HCT116 (cell line): ENCODE data around the gene BLACAT1. TPM values are rescaled to one million over a fixed set of nuclear protein-coding genes. Genes with fewer than 3 reads are reported as not detected.

Source experiments
- ATAC-seq: fragments of 200-7000 bp; cut with Tn5 transposase; 2 replicates; pipeline ENCODE4 v1.9.1; 2020; ENCODE audit warnings: mild to moderate bottlenecking, moderate library complexity
- BruUV-seq: library from RNA; stranded (reverse); fragments of 400-500 nt; replicated peaks from 2 replicates; lab custom pipeline; 2021; lab: Mats Ljungman, UMichigan
- CTCF ChIA-PET: fragments of 300-600 bp; sonication (Branson Sonifier 250); formaldehyde crosslinking; loops from one replicate; lab custom pipeline; 2021; ENCODE audit warnings: antibody characterized with exemption; lab: Charles Lee
- POLR2A ChIA-PET: fragments of 300-600, 350-600 bp; sonication (Branson Sonifier 250); formaldehyde crosslinking; loops from one replicate; lab custom pipeline; 2021; ENCODE audit warnings: antibody characterized with exemption; lab: Charles Lee
- RAD21 ChIA-PET, 2 experiments: fragments of 300-600 bp; sonication (Branson Sonifier 250); formaldehyde crosslinking; loops; one replicate each; lab custom pipeline; 2023; ENCODE audit warnings: low total read pairs in 2 of 2; ENCODE audit not compliant: uncharacterized antibody in 2 of 2, unreplicated experiment in 2 of 2, low non-redundant PET in 1 of 2; lab: Charles Lee
- DNase-seq: peaks from one replicate; pipeline ENCODE4 v3.0.0-alpha.2; 2010; ENCODE audit warnings: low read depth, low spot score
- H2AFZ ChIP-seq: fragments of 200-600 bp; shearing (Covaris generic), sonication (generic); 2 replicates; pipeline ENCODE4 v1.6.1; 2017; ENCODE audit warnings: low read depth, mixed run types, mixed read lengths, antibody characterized with exemption, low read length; ENCODE audit not compliant: poor library complexity, severe bottlenecking
- H3K27ac ChIP-seq: 2 replicates; pipeline ENCODE4 v1.5.1; 2012; ENCODE audit warnings: low read depth, low read length
- H3K27me3 ChIP-seq: fragments of 200-600 bp; sonication (generic); 2 replicates; pipeline ENCODE4 v1.6.1; 2016; ENCODE audit warnings: mixed run types, low read length, mixed read lengths; ENCODE audit not compliant: insufficient read depth
- H3K36me3 ChIP-seq, 2 experiments: fragments of 200-500 bp in 1 of 2; fragments of 200-600 bp in 1 of 2; sonication (Bioruptor generic) in 1 of 2; sonication (generic) in 1 of 2; 2 replicates each; pipeline versions ENCODE4 v1.5.1 to v1.6.1; 2014 to 2016; ENCODE audit warnings: low read length in 2 of 2, inconsistent platforms in 1 of 2, mixed read lengths in 1 of 2, mixed run types in 1 of 2; ENCODE audit not compliant: insufficient read depth in 2 of 2, control insufficient read depth in 1 of 2
- H3K4me1 ChIP-seq, 2 experiments: fragments of 200-600 bp in 1 of 2; sonication (generic) in 1 of 2; 2 replicates each; pipeline versions ENCODE4 v1.5.1 to v1.6.1; 2012 to 2017; ENCODE audit warnings: low read length in 2 of 2, inconsistent platforms in 1 of 2, mild to moderate bottlenecking in 1 of 2, mixed read lengths in 1 of 2, mixed run types in 1 of 2, moderate library complexity in 1 of 2; ENCODE audit not compliant: insufficient read depth in 2 of 2, control insufficient read depth in 1 of 2
- H3K4me2 ChIP-seq: fragments of 200-600 bp; sonication (generic); 2 replicates; pipeline ENCODE4 v1.6.1; 2017; ENCODE audit warnings: mixed run types, low read length, mixed read lengths
- H3K4me3 ChIP-seq, 2 experiments: fragments of 200-600 bp in 1 of 2; sonication (generic) in 1 of 2; replicated peaks in 1 of 2; 2 replicates each; pipeline ENCODE4 v1.5.1; 2011 to 2016; ENCODE audit warnings: low read length in 2 of 2, control low read depth in 1 of 2, low read depth in 1 of 2, mild to moderate bottlenecking in 1 of 2, mixed read lengths in 1 of 2, mixed run types in 1 of 2
- H3K79me2 ChIP-seq: fragments of 200-600 bp; sonication (generic); 2 replicates; pipeline ENCODE4 v1.6.1; 2017; ENCODE audit warnings: mild to moderate bottlenecking, mixed run types, low read length, moderate library complexity, mixed read lengths; ENCODE audit not compliant: insufficient read depth
- H3K9ac ChIP-seq: fragments of 200-600 bp; sonication (generic); 2 replicates; pipeline ENCODE4 v1.6.1; 2016; ENCODE audit warnings: low read length, mixed read lengths
- H3K9me2 ChIP-seq: fragments of 200-600 bp; sonication (generic), shearing (Covaris generic); 2 replicates; pipeline ENCODE4 v1.6.1; 2017; ENCODE audit warnings: mixed run types, mild to moderate bottlenecking, moderate library complexity; ENCODE audit not compliant: insufficient read depth
- H3K9me3 ChIP-seq, 2 experiments: fragments of 200-500 bp in 1 of 2; fragments of 200-600 bp in 1 of 2; sonication (Bioruptor generic) in 1 of 2; sonication (generic) in 1 of 2; 2 replicates each; pipeline ENCODE4 v1.6.1; 2014 to 2017; ENCODE audit warnings: low read length in 2 of 2, mixed read lengths in 2 of 2, inconsistent platforms in 1 of 2, low read depth in 1 of 2, mild to moderate bottlenecking in 1 of 2, mixed run types in 1 of 2, moderate library complexity in 1 of 2; ENCODE audit not compliant: control insufficient read depth in 1 of 2, insufficient read depth in 1 of 2
- H4K20me1 ChIP-seq: fragments of 200-600 bp; sonication (generic), shearing (Covaris generic); 2 replicates; pipeline ENCODE4 v1.6.1; 2017; ENCODE audit warnings: mixed run types, mild to moderate bottlenecking, moderate library complexity; ENCODE audit not compliant: insufficient read depth
- CBX3 ChIP-seq: IDR thresholded peaks from 2 replicates; pipeline ENCODE4 v1.6.1; 2012; ENCODE audit warnings: low read depth
- CEBPB ChIP-seq: IDR thresholded peaks from 2 replicates; pipeline ENCODE4 v1.6.1; 2012; ENCODE audit warnings: low read depth
- EGR1 ChIP-seq: IDR thresholded peaks from 2 replicates; pipeline ENCODE4 v1.6.1; 2012; ENCODE audit warnings: low read depth
- ELF1 ChIP-seq: IDR thresholded peaks from 2 replicates; pipeline ENCODE4 v1.6.1; 2012; ENCODE audit warnings: low read depth, borderline replicate concordance
- EZH2 ChIP-seq: fragments of 200-600 bp; sonication (generic); IDR thresholded peaks from 2 replicates; pipeline ENCODE4 v1.6.1; 2017; ENCODE audit warnings: antibody characterized with exemption, mixed run types
- EZH2phosphoT487 ChIP-seq: fragments of 200-600 bp; IDR thresholded peaks from 2 replicates; pipeline ENCODE4 v1.6.1; 2018; ENCODE audit warnings: antibody characterized with exemption, borderline replicate concordance
- FOSL1 ChIP-seq: IDR thresholded peaks from 2 replicates; pipeline ENCODE4 v1.6.1; 2012; ENCODE audit warnings: low read depth
- POLR2AphosphoS5 ChIP-seq: IDR thresholded peaks from 2 replicates; pipeline ENCODE4 v1.6.1; 2011; ENCODE audit warnings: mild to moderate bottlenecking, low read depth, low read length, moderate library complexity
- RAD21 ChIP-seq: IDR thresholded peaks from 2 replicates; pipeline ENCODE4 v1.6.1; 2012; ENCODE audit warnings: low read depth, mild to moderate bottlenecking
- REST ChIP-seq: IDR thresholded peaks from 2 replicates; pipeline ENCODE4 v1.6.1; 2012; ENCODE audit warnings: low read depth
- SIN3A ChIP-seq: IDR thresholded peaks from 2 replicates; pipeline ENCODE4 v1.6.1; 2012; ENCODE audit warnings: low read depth
- SP1 ChIP-seq: IDR thresholded peaks from 2 replicates; pipeline ENCODE4 v1.6.1; 2012; ENCODE audit warnings: low read depth
- SRF ChIP-seq: IDR thresholded peaks from 2 replicates; pipeline ENCODE4 v1.6.1; 2012; ENCODE audit warnings: low read depth
- TCF7L2 ChIP-seq: IDR thresholded peaks from 2 replicates; pipeline ENCODE4 v1.7.0; 2011; ENCODE audit warnings: borderline replicate concordance, inconsistent platforms; ENCODE audit not compliant: insufficient read depth, insufficient read length; ENCODE audit errors: extremely low read depth
- YY1 ChIP-seq: IDR thresholded peaks from 2 replicates; pipeline ENCODE4 v1.6.1; 2011; ENCODE audit warnings: low read length, low read depth, moderate library complexity, mild to moderate bottlenecking; ENCODE audit not compliant: insufficient replicate concordance; ENCODE audit errors: extremely low read depth
- ZFX ChIP-seq: fragments of 450-650 bp; IDR thresholded peaks from 2 replicates; pipeline ENCODE4 v1.6.1; 2017
- ZNF274 ChIP-seq: fragments of 200-500 bp; sonication (Bioruptor generic); IDR thresholded peaks from 2 replicates; pipeline ENCODE4 v1.6.1; 2014; ENCODE audit warnings: mild to moderate bottlenecking, low read depth, low read length, inconsistent platforms
- intact Hi-C: fragments of 100-400 bp; cut with micrococcal nuclease; formaldehyde crosslinking; loops from 2 replicates; pipeline ENCODE4 v1.10.0; 2022
- total RNA-seq: library from RNA; stranded (reverse); gene quantifications from one replicate; pipeline ENCODE4 v1.2.1, GENCODE V29; 2021; ENCODE audit not compliant: unreplicated experiment
- TF ChIP-seq, protein P1 (sequence below): IDR thresholded peaks from 2 replicates; pipeline ENCODE4 v1.6.1; 2011; ENCODE audit warnings: mild to moderate bottlenecking, low read length, moderate library complexity; ENCODE audit not compliant: insufficient replicate concordance; ENCODE audit errors: extremely low read depth
- TF ChIP-seq, protein P2 (sequence below): IDR thresholded peaks from 2 replicates; pipeline ENCODE4 v1.6.1; 2012
- TF ChIP-seq, protein P3 (sequence below): IDR thresholded peaks from 2 replicates; pipeline ENCODE4 v1.6.1; 2012

BLACAT1 gene
- total RNA-seq, 1 experiment from 2014 or later, result 3.9 TPM

DNA sequence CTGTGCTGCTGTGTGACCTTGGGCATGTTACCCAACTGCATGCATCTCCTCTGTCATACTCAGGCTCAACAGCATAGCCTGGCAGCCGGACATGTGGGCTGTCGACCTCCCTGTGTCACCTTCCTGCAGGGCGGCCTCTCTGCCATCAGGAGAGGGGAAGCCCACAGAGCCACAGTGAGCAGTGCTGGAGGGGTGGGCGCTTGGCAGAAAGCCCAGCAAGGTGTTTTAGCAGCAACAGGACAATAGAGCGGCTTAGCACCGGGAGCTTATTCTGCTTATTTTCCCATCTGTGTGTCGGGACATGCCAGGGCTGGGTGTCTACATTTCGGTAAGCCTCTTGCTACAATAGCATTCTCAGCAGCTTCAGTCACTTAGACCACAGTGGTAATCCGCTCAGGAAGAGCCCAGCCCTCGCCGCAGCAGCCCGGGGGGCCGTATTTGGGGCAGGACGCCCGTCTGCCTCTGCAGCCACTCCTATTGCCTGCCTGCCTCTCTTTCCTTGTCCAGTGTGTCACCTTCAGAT, 25.8 kb upstream of the BLACAT1 start:
- no peaks in the 10 kb centered on the region for H3K36me3 ChIP-seq
- TF ChIP-seq FOSL1 (no peak), EGR1 (no peak), EZH2 (no peak), YY1 (no peak), SP1 (no peak), SRF (no peak), CBX3 (no peak), EZH2phosphoT487 (no peak), SIN3A (no peak), REST (no peak), CEBPB (no peak), POLR2AphosphoS5 (no peak), TCF7L2 (no peak), ELF1 (no peak), ZFX (no peak), ZNF274 (no peak), RAD21 (no peak)
- TF ChIP-seq, protein P1, sequence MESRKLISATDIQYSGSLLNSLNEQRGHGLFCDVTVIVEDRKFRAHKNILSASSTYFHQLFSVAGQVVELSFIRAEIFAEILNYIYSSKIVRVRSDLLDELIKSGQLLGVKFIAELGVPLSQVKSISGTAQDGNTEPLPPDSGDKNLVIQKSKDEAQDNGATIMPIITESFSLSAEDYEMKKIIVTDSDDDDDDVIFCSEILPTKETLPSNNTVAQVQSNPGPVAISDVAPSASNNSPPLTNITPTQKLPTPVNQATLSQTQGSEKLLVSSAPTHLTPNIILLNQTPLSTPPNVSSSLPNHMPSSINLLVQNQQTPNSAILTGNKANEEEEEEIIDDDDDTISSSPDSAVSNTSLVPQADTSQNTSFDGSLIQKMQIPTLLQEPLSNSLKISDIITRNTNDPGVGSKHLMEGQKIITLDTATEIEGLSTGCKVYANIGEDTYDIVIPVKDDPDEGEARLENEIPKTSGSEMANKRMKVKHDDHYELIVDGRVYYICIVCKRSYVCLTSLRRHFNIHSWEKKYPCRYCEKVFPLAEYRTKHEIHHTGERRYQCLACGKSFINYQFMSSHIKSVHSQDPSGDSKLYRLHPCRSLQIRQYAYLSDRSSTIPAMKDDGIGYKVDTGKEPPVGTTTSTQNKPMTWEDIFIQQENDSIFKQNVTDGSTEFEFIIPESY, result no peak
- TF ChIP-seq, protein P2, sequence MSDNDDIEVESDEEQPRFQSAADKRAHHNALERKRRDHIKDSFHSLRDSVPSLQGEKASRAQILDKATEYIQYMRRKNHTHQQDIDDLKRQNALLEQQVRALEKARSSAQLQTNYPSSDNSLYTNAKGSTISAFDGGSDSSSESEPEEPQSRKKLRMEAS, result no peak
- TF ChIP-seq, protein P3, sequence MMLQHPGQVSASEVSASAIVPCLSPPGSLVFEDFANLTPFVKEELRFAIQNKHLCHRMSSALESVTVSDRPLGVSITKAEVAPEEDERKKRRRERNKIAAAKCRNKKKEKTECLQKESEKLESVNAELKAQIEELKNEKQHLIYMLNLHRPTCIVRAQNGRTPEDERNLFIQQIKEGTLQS, result no peak
- H4K20me1 ChIP-seq, result no peaks in the 10 kb centered on the region
- ATAC-seq (no peak), DNase-seq (no peak)
- no peak overlapping the region for H2AFZ ChIP-seq
- CTCF ChIA-PET, result interaction anchor here (1.6 kb wide), 1 partner anchor 43 kb away, joined by 3 read pairs; no protein-coding TSS in a partner anchor
- H3K9ac ChIP-seq, result no peak overlapping the region
- H3K9me2 ChIP-seq, result no peaks in the 10 kb centered on the region
- intact Hi-C loops, result no loop called here
- POLR2A ChIA-PET, result no interaction called here
- no peaks in the 10 kb centered on the region for H3K9me3 ChIP-seq
- peaks cover 10 to 23% of the 10 kb centered on the region in 2 experiments for H3K4me1 ChIP-seq
- no peak overlapping the region for H3K27ac ChIP-seq
- H3K79me2 ChIP-seq, result no peaks in the 10 kb centered on the region
- no TSS peak for BruUV-seq
- H3K4me3 ChIP-seq, result no peak overlapping the region
- H3K4me2 ChIP-seq, result no peak overlapping the region
- RAD21 ChIA-PET, result interaction anchor here in 1 of 2 experiments (0.6 to 1.8 kb wide), 2 partner anchors 43 to 84 kb away, joined by 5 read pairs; no protein-coding TSS in a partner anchor
- peaks cover 18% of the 10 kb centered on the region for H3K27me3 ChIP-seq
